Measurements from ENCODE around the gene ITGA8.
"Not testable (repeated sequence)": the region's sequence is repeated elsewhere in the genome, so short reads cannot be mapped to it uniquely, and the experiment has no call there.

The ITGA8 gene

DNA sequence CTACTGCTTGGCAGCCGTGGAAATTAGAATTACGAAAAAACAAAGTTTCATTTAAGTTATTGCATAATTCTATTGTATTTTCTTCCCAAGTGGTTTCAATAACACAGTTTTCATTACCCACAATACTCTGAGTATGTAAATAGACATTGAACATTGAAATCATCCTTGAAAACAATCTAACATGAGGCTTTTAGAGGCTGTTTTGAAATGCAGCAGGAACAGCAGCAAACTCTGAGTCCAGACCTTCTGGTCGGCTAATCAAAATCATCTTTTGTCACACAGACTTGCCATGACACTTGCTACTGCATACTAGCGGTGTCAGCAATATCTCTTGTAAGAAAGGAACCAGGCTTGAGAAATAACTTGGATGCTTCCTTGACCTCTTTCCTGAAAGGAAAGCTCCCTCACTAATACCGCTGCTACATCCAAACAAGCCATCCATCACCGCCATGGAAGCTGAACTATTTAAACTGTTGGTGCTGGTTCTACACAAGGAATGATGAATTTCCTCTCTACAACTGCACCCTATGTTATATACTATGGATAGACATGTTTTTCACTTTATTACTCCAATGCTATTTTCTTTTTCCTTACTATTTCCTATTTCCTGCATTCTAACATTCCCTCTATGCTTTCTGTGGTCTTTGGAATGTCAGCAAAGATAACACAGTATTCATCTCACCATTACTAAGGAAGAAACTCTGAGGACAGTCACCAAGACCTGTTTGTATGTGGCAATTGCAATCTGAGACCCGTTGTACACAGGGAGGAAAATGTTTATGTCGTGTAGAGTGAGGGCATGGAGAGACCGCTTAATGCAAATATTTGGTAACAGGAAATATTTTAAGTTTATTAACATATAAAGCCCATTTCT is 130.8 kb downstream of the ITGA8 start:
- Histone ChIP-seq H3K4me3 (no peak overlapping the region), H3K27ac (peak overlapping the region; percentile 2 to 7)
- no peak for TF ChIP-seq CTCF (IDR thresholded peaks at IDR 0.05)
- DNase-seq (ENCODE audit: low spot score): no peak

DNA sequence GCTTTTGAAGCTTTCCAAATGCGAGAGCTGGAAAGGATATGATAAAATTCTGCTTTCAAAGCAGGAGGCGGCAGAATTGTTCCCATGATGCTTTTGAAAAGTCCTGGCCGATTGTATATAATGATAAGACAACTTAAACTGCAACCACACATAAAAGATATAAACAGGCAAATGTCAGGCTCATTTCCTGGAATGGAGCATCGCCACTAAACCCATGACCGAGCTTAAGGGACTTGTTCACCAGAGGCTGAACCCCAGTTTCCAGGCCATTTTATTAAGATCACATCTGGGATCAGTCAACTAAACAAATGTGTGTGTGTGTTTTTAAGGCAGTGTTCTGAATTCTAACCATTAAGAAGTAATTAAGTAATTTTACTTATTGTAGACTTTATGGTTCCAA is 131.6 kb downstream of the ITGA8 start:
- no peak for TF ChIP-seq CTCF (IDR thresholded peaks at IDR 0.05)
- Histone ChIP-seq H3K4me3 (no peak overlapping the region), H3K27ac (no peak overlapping the region)
- no peak for DNase-seq (ENCODE audit: low spot score)

DNA sequence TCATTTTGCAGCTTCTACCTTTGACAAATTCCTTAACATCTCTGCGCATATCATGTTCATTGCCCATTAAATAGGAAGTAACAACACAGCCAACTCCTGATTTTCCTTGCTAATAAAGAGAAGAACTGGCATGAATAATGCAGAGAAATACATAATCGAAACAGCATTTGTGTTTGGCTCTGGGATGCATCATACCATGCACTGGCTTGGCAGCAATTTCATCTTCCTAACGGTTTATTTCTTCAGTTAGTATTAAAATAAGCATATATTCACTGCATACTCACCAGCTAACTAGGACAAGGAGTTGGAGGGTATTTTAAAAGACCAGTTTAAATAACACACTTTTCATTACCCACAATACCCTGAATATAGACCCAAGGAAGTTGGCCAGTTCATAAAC is 132.5 kb downstream of the ITGA8 start:
- TF ChIP-seq CTCF (IDR thresholded peaks at IDR 0.05): no peak
- Histone ChIP-seq H3K4me3 (no peak overlapping the region), H3K27ac (no peak overlapping the region)
- DNase-seq (ENCODE audit: low spot score): no peak

DNA sequence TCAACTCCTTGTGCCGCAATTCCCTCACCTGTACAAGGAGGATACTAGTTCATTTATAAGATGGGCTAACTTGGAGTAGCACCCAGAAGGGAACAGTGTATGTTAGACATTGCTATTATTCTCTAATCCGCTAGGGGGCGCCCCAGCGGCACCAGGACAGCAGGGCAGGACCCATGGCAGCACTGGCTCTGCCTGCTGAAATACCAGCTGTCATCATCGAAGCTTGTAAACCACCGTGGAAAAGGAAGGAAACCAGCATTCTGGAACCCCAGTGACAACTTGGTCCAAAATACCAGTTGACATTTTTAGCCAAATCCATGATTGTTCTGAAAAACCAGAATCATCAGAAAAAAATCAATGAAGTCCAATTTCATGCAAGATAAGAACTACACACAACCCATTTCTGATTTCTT is 134.4 kb downstream of the ITGA8 start:
- DNase-seq (ENCODE audit: low spot score): peak; percentile 81
- TF ChIP-seq CTCF (IDR thresholded peaks at IDR 0.05): peak; percentile 53
- H3K27ac ChIP-seq: peak overlapping the region in 1 of 2 donors; percentile 8
- H3K4me3 ChIP-seq: no peak overlapping the region

GRCh38 chr10:15582972-15583371 is 136.8 kb downstream of the ITGA8 start:
- H3K27ac ChIP-seq; H3K4me3 ChIP-seq; DNase-seq (ENCODE audit: low spot score): not testable (repeated sequence)

- Histone ChIP-seq H3K27ac (no peak overlapping the region), H3K4me3 (no peak overlapping the region)
- no peak for DNase-seq (ENCODE audit: low spot score)
- no peak for TF ChIP-seq CTCF (IDR thresholded peaks at IDR 0.05)
Measured at GRCh38 chr10:15579605-15580004, 140.1 kb downstream of the ITGA8 start.

- no peak overlapping the region for H3K4me3 ChIP-seq
- DNase-seq (ENCODE audit: low spot score): no peak
- no peak overlapping the region for H3K27ac ChIP-seq
- TF ChIP-seq CTCF (IDR thresholded peaks at IDR 0.05): no peak
Measured at GRCh38 chr10:15572531-15573045, 147.1 kb downstream of the ITGA8 start.

Measured in coronary artery (tissue), 2 donors.